Measurements from ENCODE around the gene AIP. TPM values are rescaled to one million over a fixed set of nuclear protein-coding genes. Genes with fewer than 3 reads are reported as not detected.
A peak's percentile ranks its signal among the peaks of the same experiment; 100 is the strongest.

Gene AIP
- total RNA-seq, 1 donor from 2014 or later, result 47.6 TPM

- H3K27me3 Mint-ChIP-seq, result no peaks in the 10 kb centered on the region
- no peaks in the 10 kb centered on the region for H3K9me3 Mint-ChIP-seq
- no peak for DNase-seq (ENCODE audit: extremely low spot score, unreplicated experiment)
- H3K4me1 Mint-ChIP-seq (ENCODE audit: unreplicated experiment), result peaks cover 3% of the 10 kb centered on the region
- H3K4me3 Mint-ChIP-seq, result peak overlapping the region; percentile 88
- peak overlapping the region; percentile 84 for H3K27ac Mint-ChIP-seq
- no peak for TF ChIP-seq CTCF (conservative IDR thresholded peaks at IDR 0.05)
- no peaks in the 10 kb centered on the region for H3K36me3 Mint-ChIP-seq
Observed at GRCh38 chr11:67442504-67443404, 40.1 kb upstream of the AIP start.

- peak overlapping the region; percentile 69 for H3K4me3 Mint-ChIP-seq
- H3K27ac Mint-ChIP-seq, result peak overlapping the region; percentile 83
- H3K27me3 Mint-ChIP-seq, result no peaks in the 10 kb centered on the region
- no peaks in the 10 kb centered on the region for H3K36me3 Mint-ChIP-seq
- H3K4me1 Mint-ChIP-seq (ENCODE audit: unreplicated experiment), result peaks cover 3% of the 10 kb centered on the region
- no peak for TF ChIP-seq CTCF (conservative IDR thresholded peaks at IDR 0.05)
- DNase-seq (ENCODE audit: extremely low spot score, unreplicated experiment), result no peak
- H3K9me3 Mint-ChIP-seq, result no peaks in the 10 kb centered on the region
Observed at GRCh38 chr11:67445515-67445914, 37.3 kb upstream of the AIP start.

GRCh38 chr11:67448220-67448609, 34.6 kb upstream of the AIP start:
- no peak for TF ChIP-seq CTCF (conservative IDR thresholded peaks at IDR 0.05)

GRCh38 chr11:67449116-67449844, 33.5 kb upstream of the AIP start:
- H3K27me3 Mint-ChIP-seq, result no peaks in the 10 kb centered on the region
- H3K4me1 Mint-ChIP-seq (ENCODE audit: unreplicated experiment), result no peaks in the 10 kb centered on the region
- no peak overlapping the region for H3K27ac Mint-ChIP-seq
- no peak for DNase-seq (ENCODE audit: extremely low spot score, unreplicated experiment)
- no peak for TF ChIP-seq CTCF (conservative IDR thresholded peaks at IDR 0.05)
- no peaks in the 10 kb centered on the region for H3K9me3 Mint-ChIP-seq
- H3K36me3 Mint-ChIP-seq, result no peaks in the 10 kb centered on the region
- no peak overlapping the region for H3K4me3 Mint-ChIP-seq

More at GRCh38 chr11:67448220-67448609, 34.6 kb upstream of the AIP start:
- no peaks in the 10 kb centered on the region for H3K36me3 Mint-ChIP-seq
- H3K27me3 Mint-ChIP-seq, result no peaks in the 10 kb centered on the region
- no peak overlapping the region for H3K4me3 Mint-ChIP-seq
- H3K4me1 Mint-ChIP-seq (ENCODE audit: unreplicated experiment), result no peaks in the 10 kb centered on the region
- no peak overlapping the region for H3K27ac Mint-ChIP-seq
- no peak for DNase-seq (ENCODE audit: extremely low spot score, unreplicated experiment)
- H3K9me3 Mint-ChIP-seq, result no peaks in the 10 kb centered on the region

- Mint-ChIP-seq H3K4me1 (ENCODE audit: unreplicated experiment) (no peaks in the 10 kb centered on the region), H3K36me3 (no peaks in the 10 kb centered on the region), H3K4me3 (no peak overlapping the region), H3K9me3 (no peaks in the 10 kb centered on the region), H3K27me3 (no peaks in the 10 kb centered on the region), H3K27ac (no peak overlapping the region)
- TF ChIP-seq CTCF (conservative IDR thresholded peaks at IDR 0.05), result no peak
- no peak for DNase-seq (ENCODE audit: extremely low spot score, unreplicated experiment)
Observed at GRCh38 chr11:67450796-67451657, 31.8 kb upstream of the AIP start.
